ENCODE data around the gene SMC1B. TPM values are rescaled to one million over a fixed set of nuclear protein-coding genes. Genes with fewer than 3 reads are reported as not detected.

SMC1B gene
- total and polyA plus RNA-seq, 9 of the 15 experiments (the other 6 are each of a cell fraction or from before 2014, with no cell fraction given) = 0.03 TPM; not detected in 8

DNA sequence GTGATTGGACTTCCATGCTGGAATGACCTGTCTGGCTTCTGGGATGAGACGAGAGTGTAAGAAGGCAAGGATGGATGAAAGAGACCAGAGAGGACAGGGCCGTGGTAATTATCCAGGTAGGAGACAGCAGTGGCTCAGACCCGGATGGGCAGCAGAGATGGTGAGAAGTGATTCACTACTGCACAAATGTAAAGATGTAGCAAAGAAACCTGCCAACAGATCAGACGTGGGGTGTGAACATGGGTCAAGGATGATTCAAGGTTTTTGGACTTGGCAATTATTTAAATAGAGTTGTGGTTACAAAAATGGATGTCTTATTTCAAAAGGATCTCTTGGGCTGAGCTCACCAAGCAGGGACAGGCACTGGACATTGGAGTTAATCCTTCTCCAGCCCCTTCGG is 32.8 kb upstream of the SMC1B start:
- Histone ChIP-seq H4K20me1 (replicated peaks; ENCODE audit: control insufficient read depth, insufficient read depth, low read length) (no peaks in the 10 kb centered on the region; the same call in 1 of the 2 replicates), H3K4me3 (no peak overlapping the region), H3K27me3 (ENCODE audit: control insufficient read depth in 2 of 2, insufficient read depth in 2 of 2, low read length in 2 of 2) (peaks cover 3 to 30% of the 10 kb centered on the region in 2 experiments; a peak in 2 of 5 replicates), H3K4me1 (replicated peaks in 1 of 2; ENCODE audit: control insufficient read depth in 2 of 2, insufficient read depth in 2 of 2, low read length in 2 of 2) (no peaks in the 10 kb centered on the region), H3K4me2 (ENCODE audit: insufficient read depth, low read length) (no peak overlapping the region), H2AFZ (ENCODE audit: low read depth, low read length) (no peak overlapping the region), H3K9me3 (replicated peaks; ENCODE audit: control insufficient read depth, insufficient read depth, low read depth, low read length) (no peaks in the 10 kb centered on the region), H3K9me1 (ENCODE audit: control insufficient read depth, insufficient read depth, low read length) (no peaks in the 10 kb centered on the region), H3K27ac (ENCODE audit: extremely low read depth, low read depth, low read length) (no peak overlapping the region), H3K9ac (ENCODE audit: insufficient read depth in 1 of 2, low read depth in 2 of 2, low read length in 2 of 2) (no peak overlapping the region), H3K36me3 (ENCODE audit: control insufficient read depth, insufficient read depth, low read length) (no peaks in the 10 kb centered on the region), H3K79me2 (ENCODE audit: control insufficient read depth, insufficient read depth, low read length) (no peaks in the 10 kb centered on the region)
- FAIRE-seq = no peak
- ATAC-seq = no peak
- intact Hi-C loops (cut with micrococcal nuclease) (no loop called here), in situ Hi-C loops (cut with MboI) (loop anchor here (5.0 kb wide), 1 partner anchor 106 kb away; no protein-coding TSS in a partner anchor)
- CTCF ChIA-PET (ENCODE audit: low intra/inter-chr PET ratio) = no interaction called here
- 6% methylated on average over 5 of the region's 5 CpGs for WGBS (ENCODE audit: insufficient coverage, low coverage, missing lambda C conversion rate)
- BruUV-seq (replicated peaks) = no TSS peak
- POLR2A ChIA-PET = no interaction called here
- no peak for DNase-seq (ENCODE audit: extremely low read depth in 1 of 4, low spot score in 3 of 4)
- TF ChIP-seq, protein P1, sequence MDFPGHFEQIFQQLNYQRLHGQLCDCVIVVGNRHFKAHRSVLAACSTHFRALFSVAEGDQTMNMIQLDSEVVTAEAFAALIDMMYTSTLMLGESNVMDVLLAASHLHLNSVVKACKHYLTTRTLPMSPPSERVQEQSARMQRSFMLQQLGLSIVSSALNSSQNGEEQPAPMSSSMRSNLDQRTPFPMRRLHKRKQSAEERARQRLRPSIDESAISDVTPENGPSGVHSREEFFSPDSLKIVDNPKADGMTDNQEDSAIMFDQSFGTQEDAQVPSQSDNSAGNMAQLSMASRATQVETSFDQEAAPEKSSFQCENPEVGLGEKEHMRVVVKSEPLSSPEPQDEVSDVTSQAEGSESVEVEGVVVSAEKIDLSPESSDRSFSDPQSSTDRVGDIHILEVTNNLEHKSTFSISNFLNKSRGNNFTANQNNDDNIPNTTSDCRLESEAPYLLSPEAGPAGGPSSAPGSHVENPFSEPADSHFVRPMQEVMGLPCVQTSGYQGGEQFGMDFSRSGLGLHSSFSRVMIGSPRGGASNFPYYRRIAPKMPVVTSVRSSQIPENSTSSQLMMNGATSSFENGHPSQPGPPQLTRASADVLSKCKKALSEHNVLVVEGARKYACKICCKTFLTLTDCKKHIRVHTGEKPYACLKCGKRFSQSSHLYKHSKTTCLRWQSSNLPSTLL (IDR thresholded peaks at IDR 0.05) = no peak
- TF ChIP-seq, protein P2, sequence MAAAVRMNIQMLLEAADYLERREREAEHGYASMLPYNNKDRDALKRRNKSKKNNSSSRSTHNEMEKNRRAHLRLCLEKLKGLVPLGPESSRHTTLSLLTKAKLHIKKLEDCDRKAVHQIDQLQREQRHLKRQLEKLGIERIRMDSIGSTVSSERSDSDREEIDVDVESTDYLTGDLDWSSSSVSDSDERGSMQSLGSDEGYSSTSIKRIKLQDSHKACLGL (CRISPR knock-in tag; IDR thresholded peaks at IDR 0.05; ENCODE audit: borderline replicate concordance, poor library complexity, severe bottlenecking) = no peak
- TF ChIP-seq, protein P3, sequence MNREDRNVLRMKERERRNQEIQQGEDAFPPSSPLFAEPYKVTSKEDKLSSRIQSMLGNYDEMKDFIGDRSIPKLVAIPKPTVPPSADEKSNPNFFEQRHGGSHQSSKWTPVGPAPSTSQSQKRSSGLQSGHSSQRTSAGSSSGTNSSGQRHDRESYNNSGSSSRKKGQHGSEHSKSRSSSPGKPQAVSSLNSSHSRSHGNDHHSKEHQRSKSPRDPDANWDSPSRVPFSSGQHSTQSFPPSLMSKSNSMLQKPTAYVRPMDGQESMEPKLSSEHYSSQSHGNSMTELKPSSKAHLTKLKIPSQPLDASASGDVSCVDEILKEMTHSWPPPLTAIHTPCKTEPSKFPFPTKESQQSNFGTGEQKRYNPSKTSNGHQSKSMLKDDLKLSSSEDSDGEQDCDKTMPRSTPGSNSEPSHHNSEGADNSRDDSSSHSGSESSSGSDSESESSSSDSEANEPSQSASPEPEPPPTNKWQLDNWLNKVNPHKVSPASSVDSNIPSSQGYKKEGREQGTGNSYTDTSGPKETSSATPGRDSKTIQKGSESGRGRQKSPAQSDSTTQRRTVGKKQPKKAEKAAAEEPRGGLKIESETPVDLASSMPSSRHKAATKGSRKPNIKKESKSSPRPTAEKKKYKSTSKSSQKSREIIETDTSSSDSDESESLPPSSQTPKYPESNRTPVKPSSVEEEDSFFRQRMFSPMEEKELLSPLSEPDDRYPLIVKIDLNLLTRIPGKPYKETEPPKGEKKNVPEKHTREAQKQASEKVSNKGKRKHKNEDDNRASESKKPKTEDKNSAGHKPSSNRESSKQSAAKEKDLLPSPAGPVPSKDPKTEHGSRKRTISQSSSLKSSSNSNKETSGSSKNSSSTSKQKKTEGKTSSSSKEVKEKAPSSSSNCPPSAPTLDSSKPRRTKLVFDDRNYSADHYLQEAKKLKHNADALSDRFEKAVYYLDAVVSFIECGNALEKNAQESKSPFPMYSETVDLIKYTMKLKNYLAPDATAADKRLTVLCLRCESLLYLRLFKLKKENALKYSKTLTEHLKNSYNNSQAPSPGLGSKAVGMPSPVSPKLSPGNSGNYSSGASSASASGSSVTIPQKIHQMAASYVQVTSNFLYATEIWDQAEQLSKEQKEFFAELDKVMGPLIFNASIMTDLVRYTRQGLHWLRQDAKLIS (CRISPR knock-in tag; IDR thresholded peaks at IDR 0.05) = no peak
- TF ChIP-seq ZNF212 (CRISPR knock-in tag; IDR thresholded peaks at IDR 0.05) (no peak), ZNF561 (CRISPR knock-in tag; conservative IDR thresholded peaks at IDR 0.05) (no peak), POLR3A (IDR thresholded peaks at IDR 0.05; ENCODE audit: borderline replicate concordance, extremely low read depth, insufficient read depth, insufficient read length) (no peak), ZNF175 (CRISPR knock-in tag; IDR thresholded peaks at IDR 0.05; ENCODE audit: low read depth) (no peak), ZNF324 (CRISPR knock-in tag; IDR thresholded peaks at IDR 0.05) (no peak), PCBP1 (IDR thresholded peaks at IDR 0.05; ENCODE audit: low read depth, low read length, poor library complexity, severe bottlenecking) (no peak), PYGO2 (tag; IDR thresholded peaks at IDR 0.05) (no peak), EGR1 (conservative IDR thresholded peaks at IDR 0.05) (no peak), PURB (CRISPR knock-in tag; IDR thresholded peaks at IDR 0.05; ENCODE audit: low read depth) (no peak), ZSCAN29 (IDR thresholded peaks at IDR 0.05) (no peak), SAFB (IDR thresholded peaks at IDR 0.05; ENCODE audit: borderline replicate concordance, low read depth, low read length) (no peak)
- TF ChIP-seq, protein P4, sequence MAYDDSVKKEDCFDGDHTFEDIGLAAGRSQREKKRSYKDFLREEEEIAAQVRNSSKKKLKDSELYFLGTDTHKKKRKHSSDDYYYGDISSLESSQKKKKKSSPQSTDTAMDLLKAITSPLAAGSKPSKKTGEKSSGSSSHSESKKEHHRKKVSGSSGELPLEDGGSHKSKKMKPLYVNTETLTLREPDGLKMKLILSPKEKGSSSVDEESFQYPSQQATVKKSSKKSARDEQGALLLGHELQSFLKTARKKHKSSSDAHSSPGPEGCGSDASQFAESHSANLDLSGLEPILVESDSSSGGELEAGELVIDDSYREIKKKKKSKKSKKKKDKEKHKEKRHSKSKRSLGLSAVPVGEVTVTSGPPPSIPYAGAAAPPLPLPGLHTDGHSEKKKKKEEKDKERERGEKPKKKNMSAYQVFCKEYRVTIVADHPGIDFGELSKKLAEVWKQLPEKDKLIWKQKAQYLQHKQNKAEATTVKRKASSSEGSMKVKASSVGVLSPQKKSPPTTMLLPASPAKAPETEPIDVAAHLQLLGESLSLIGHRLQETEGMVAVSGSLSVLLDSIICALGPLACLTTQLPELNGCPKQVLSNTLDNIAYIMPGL (CRISPR knock-in tag; IDR thresholded peaks at IDR 0.05) = no peak

All from K562 (cell line).